ENCODE results near the gene TULP3.

TULP3 gene

DNA sequence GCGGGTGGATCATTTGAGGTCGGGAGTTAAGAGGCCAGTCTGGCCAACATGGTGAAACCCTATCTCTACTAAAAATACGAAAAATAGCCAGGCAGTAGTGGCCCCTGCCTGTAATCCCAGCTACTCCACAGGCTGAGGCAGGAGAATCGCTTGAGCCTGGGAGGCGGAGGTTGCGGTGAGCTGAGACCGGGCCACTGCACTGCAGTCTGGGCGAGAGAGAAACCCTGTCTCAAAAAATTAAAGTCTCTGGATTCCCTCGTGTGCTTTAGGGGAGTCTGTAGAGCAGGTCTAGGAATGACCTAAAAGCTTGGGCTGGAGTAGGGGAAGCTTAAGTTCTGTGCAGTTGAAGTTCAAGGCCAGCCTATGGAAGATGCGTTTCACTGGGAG is 697 bp upstream of the TULP3 start:
- H3K4me2 ChIP-seq (ENCODE audit: low read depth, low read length, poor library complexity, severe bottlenecking), result peak overlapping the region; percentile 88
- peaks cover 11% of the 10 kb centered on the region for H3K79me2 ChIP-seq (ENCODE audit: insufficient read depth, low read length)

GRCh38 chr12:2891240-2892053 is 756 bp downstream of the TULP3 start:
- Histone ChIP-seq H3K27me3 (ENCODE audit: insufficient read depth, low read length, poor library complexity, severe bottlenecking) (no peaks in the 10 kb centered on the region), H3K4me1 (ENCODE audit: insufficient read depth, low read length, poor library complexity, severe bottlenecking) (peaks cover 7% of the 10 kb centered on the region), H3K4me3 (ENCODE audit: low read length, poor library complexity, severe bottlenecking) (peak overlapping the region; percentile 89), H4K20me1 (ENCODE audit: insufficient read depth, low read length, poor library complexity, severe bottlenecking) (no peaks in the 10 kb centered on the region), H3K9me2 (replicated peaks; ENCODE audit: low read depth, low read length) (no peaks in the 10 kb centered on the region), H3K79me2 (ENCODE audit: insufficient read depth, low read length) (peaks cover 11% of the 10 kb centered on the region), H2AFZ (ENCODE audit: low read length) (peak overlapping the region; percentile 92), H3K9ac (ENCODE audit: low read depth, low read length, poor library complexity, severe bottlenecking) (peak overlapping the region; percentile 81), H3K36me3 (ENCODE audit: insufficient read depth, low read length) (peaks cover 9% of the 10 kb centered on the region; the same call in 1 of the 2 replicates), H3F3A (ENCODE audit: low read depth) (0 out of 2 replicates have a peak, but pooled peaks cover 2% of the 10 kb centered on the region), H3K4me2 (ENCODE audit: low read depth, low read length, poor library complexity, severe bottlenecking) (peak overlapping the region; percentile 88), H3K9me3 (ENCODE audit: insufficient read depth, low read depth, low read length) (no peaks in the 10 kb centered on the region)
- TF ChIP-seq EZH2phosphoT487 (IDR thresholded peaks at IDR 0.05; ENCODE audit: borderline replicate concordance), result no peak
- TF ChIP-seq, protein P1, sequence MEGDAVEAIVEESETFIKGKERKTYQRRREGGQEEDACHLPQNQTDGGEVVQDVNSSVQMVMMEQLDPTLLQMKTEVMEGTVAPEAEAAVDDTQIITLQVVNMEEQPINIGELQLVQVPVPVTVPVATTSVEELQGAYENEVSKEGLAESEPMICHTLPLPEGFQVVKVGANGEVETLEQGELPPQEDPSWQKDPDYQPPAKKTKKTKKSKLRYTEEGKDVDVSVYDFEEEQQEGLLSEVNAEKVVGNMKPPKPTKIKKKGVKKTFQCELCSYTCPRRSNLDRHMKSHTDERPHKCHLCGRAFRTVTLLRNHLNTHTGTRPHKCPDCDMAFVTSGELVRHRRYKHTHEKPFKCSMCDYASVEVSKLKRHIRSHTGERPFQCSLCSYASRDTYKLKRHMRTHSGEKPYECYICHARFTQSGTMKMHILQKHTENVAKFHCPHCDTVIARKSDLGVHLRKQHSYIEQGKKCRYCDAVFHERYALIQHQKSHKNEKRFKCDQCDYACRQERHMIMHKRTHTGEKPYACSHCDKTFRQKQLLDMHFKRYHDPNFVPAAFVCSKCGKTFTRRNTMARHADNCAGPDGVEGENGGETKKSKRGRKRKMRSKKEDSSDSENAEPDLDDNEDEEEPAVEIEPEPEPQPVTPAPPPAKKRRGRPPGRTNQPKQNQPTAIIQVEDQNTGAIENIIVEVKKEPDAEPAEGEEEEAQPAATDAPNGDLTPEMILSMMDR (conservative IDR thresholded peaks at IDR 0.05; ENCODE audit: low read length), result no peak

More for the DNA sequence above, 697 bp upstream of the TULP3 start:
- Histone ChIP-seq H3K36me3 (ENCODE audit: insufficient read depth, low read length) (peaks cover 9% of the 10 kb centered on the region; the same call in 1 of the 2 replicates), H3K9me3 (ENCODE audit: insufficient read depth, low read depth, low read length) (no peaks in the 10 kb centered on the region), H3K4me3 (ENCODE audit: low read length, poor library complexity, severe bottlenecking) (peak overlapping the region; percentile 89), H3K27me3 (ENCODE audit: insufficient read depth, low read length, poor library complexity, severe bottlenecking) (no peaks in the 10 kb centered on the region), H2AFZ (ENCODE audit: low read length) (peak overlapping the region; percentile 97), H3F3A (ENCODE audit: low read depth) (0 out of 2 replicates have a peak, but pooled peaks cover 2% of the 10 kb centered on the region), H4K20me1 (ENCODE audit: insufficient read depth, low read length, poor library complexity, severe bottlenecking) (no peaks in the 10 kb centered on the region), H3K4me1 (ENCODE audit: insufficient read depth, low read length, poor library complexity, severe bottlenecking) (peaks cover 7% of the 10 kb centered on the region), H3K9ac (ENCODE audit: low read depth, low read length, poor library complexity, severe bottlenecking) (peak overlapping the region; percentile 81), H3K9me2 (replicated peaks; ENCODE audit: low read depth, low read length) (no peaks in the 10 kb centered on the region)
- TF ChIP-seq, protein P1 (conservative IDR thresholded peaks at IDR 0.05; ENCODE audit: low read length), result no peak
- TF ChIP-seq EZH2phosphoT487 (IDR thresholded peaks at IDR 0.05; ENCODE audit: borderline replicate concordance), result no peak

DNA sequence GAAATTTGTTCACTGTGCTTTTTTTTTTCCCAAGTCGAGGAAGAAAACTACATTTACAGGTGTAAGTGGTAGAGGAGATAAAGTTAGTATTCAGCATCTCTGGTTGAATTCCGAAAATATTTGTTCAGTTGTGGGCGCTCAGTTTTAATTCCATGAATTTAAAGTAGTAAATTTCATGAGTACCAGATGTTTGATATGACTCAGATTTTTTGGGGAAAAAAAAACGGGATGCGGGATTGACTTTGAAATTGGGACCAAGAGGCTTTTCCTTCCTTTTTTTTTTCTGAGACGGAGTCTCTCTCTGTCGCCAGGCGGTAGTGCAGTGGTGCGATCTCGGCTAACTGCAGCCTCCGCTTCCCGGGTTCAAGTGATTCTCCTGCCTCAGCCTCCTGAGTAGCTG is 1.6 kb downstream of the TULP3 start:
- no peaks in the 10 kb centered on the region for H3K9me3 ChIP-seq (ENCODE audit: insufficient read depth, low read depth, low read length)
- H3K4me3 ChIP-seq (ENCODE audit: low read length, poor library complexity, severe bottlenecking), result peak overlapping the region; percentile 89
- H3K4me2 ChIP-seq (ENCODE audit: low read depth, low read length, poor library complexity, severe bottlenecking), result peak overlapping the region; percentile 88
- peaks cover 7% of the 10 kb centered on the region for H3K4me1 ChIP-seq (ENCODE audit: insufficient read depth, low read length, poor library complexity, severe bottlenecking)
- no peaks in the 10 kb centered on the region for H3K27me3 ChIP-seq (ENCODE audit: insufficient read depth, low read length, poor library complexity, severe bottlenecking)
- 0 out of 2 replicates have a peak, but pooled peaks cover 2% of the 10 kb centered on the region for H3F3A ChIP-seq (ENCODE audit: low read depth)
- peaks cover 9% of the 10 kb centered on the region; the same call in 1 of the 2 replicates for H3K36me3 ChIP-seq (ENCODE audit: insufficient read depth, low read length)
- H4K20me1 ChIP-seq (ENCODE audit: insufficient read depth, low read length, poor library complexity, severe bottlenecking), result no peaks in the 10 kb centered on the region
- no peak overlapping the region for H3K9ac ChIP-seq (ENCODE audit: low read depth, low read length, poor library complexity, severe bottlenecking)
- TF ChIP-seq, protein P1 (conservative IDR thresholded peaks at IDR 0.05; ENCODE audit: low read length), result no peak
- TF ChIP-seq EZH2phosphoT487 (IDR thresholded peaks at IDR 0.05; ENCODE audit: borderline replicate concordance), result no peak
- H3K9me2 ChIP-seq (replicated peaks; ENCODE audit: low read depth, low read length), result no peaks in the 10 kb centered on the region
- no peak overlapping the region for H2AFZ ChIP-seq (ENCODE audit: low read length)
- peaks cover 11% of the 10 kb centered on the region for H3K79me2 ChIP-seq (ENCODE audit: insufficient read depth, low read length)
